Naive thymus-derived CD4-positive, alpha-beta T cell (primary cell): Measurements from ENCODE around the gene IL6R. TPM values are rescaled to one million over a fixed set of nuclear protein-coding genes. Genes with fewer than 3 reads are reported as not detected.

ENCODE experiments used
- ATAC-seq: fragments of 150-1000 bp; cut with Tn5 transposase; 2 replicates; pipeline ENCODE4 v1.10.0; 2021; ENCODE audit warnings: mild to moderate bottlenecking, moderate library complexity
- CTCF ChIA-PET: fragments of 350-600 bp; sonication (Branson Sonifier 250); formaldehyde crosslinking; loops from one replicate; lab custom pipeline; 2021; ENCODE audit warnings: antibody characterized with exemption; lab: Charles Lee
- POLR2A ChIA-PET: fragments of 350-600 bp; sonication (Branson Sonifier 250); formaldehyde crosslinking; loops from one replicate; lab custom pipeline; 2021; ENCODE audit warnings: antibody characterized with exemption, inconsistent platforms; lab: Charles Lee
- DNase-seq, 9 donors: peaks; one replicate each; pipeline versions ENCODE4 v3.0.0 to v3.0.0-alpha.2; 2020 to 2022; ENCODE audit warnings: mixed read lengths in 1 of 9
- H3K27ac ChIP-seq: one replicate; pipeline ENCODE4 v1.7.0; 2013; ENCODE audit warnings: mild to moderate bottlenecking, low read depth, low read length, moderate library complexity
- H3K27me3 ChIP-seq, 2 donors: one replicate each; pipeline ENCODE4 v1.7.0; 2013; ENCODE audit warnings: low read length in 2 of 2, mild to moderate bottlenecking in 2 of 2, moderate library complexity in 2 of 2; ENCODE audit not compliant: control insufficient read depth in 2 of 2, insufficient read depth in 2 of 2
- H3K36me3 ChIP-seq, 3 experiments: 1 replicate in 2 of 3; 2 replicates in 1 of 3; pipeline ENCODE4 v1.7.0; 2013; ENCODE audit warnings: low read length in 3 of 3, mild to moderate bottlenecking in 3 of 3, moderate library complexity in 1 of 3; ENCODE audit not compliant: insufficient read depth in 3 of 3, control insufficient read depth in 2 of 3
- H3K4me1 ChIP-seq, 2 donors: one replicate each; pipeline ENCODE4 v1.7.0; 2013; ENCODE audit warnings: low read length in 2 of 2, mild to moderate bottlenecking in 2 of 2, moderate library complexity in 1 of 2; ENCODE audit not compliant: control insufficient read depth in 2 of 2, insufficient read depth in 2 of 2
- H3K4me3 ChIP-seq: 2 replicates; pipeline ENCODE4 v1.7.0; 2013; ENCODE audit warnings: mild to moderate bottlenecking, low read length
- H3K9me3 ChIP-seq, 3 experiments: 1 replicate in 2 of 3; 2 replicates in 1 of 3; pipeline ENCODE4 v1.7.0; 2013; ENCODE audit warnings: low read length in 3 of 3; ENCODE audit not compliant: control insufficient read depth in 2 of 3
- H3K27ac Mint-ChIP-seq, 9 donors: one replicate each; pipeline ENCODE4 v1.8.0; 2020 to 2022; ENCODE audit warnings: mixed read lengths in 9 of 9, mild to moderate bottlenecking in 8 of 9, moderate library complexity in 5 of 9, inconsistent platforms in 2 of 9
- H3K27me3 Mint-ChIP-seq, 5 donors: one replicate each; pipeline ENCODE4 v1.8.0; 2021 to 2022; ENCODE audit warnings: mixed read lengths in 5 of 5, mild to moderate bottlenecking in 1 of 5
- H3K36me3 Mint-ChIP-seq, 5 donors: one replicate each; pipeline ENCODE4 v1.8.0; 2020 to 2022; ENCODE audit warnings: mixed read lengths in 5 of 5, mild to moderate bottlenecking in 3 of 5, inconsistent platforms in 1 of 5
- H3K4me1 Mint-ChIP-seq, 7 donors: one replicate each; pipeline ENCODE4 v1.8.0; 2020 to 2022; ENCODE audit warnings: mixed read lengths in 7 of 7, mild to moderate bottlenecking in 3 of 7, inconsistent platforms in 1 of 7
- H3K4me3 Mint-ChIP-seq, 10 donors: one replicate each; pipeline ENCODE4 v1.8.0; 2020 to 2022; ENCODE audit warnings: mild to moderate bottlenecking in 10 of 10, mixed read lengths in 10 of 10, moderate library complexity in 6 of 10, inconsistent platforms in 2 of 10
- H3K9me3 Mint-ChIP-seq, 11 donors: one replicate each; pipeline ENCODE4 v1.8.0; 2020 to 2022; ENCODE audit warnings: mixed read lengths in 11 of 11, mild to moderate bottlenecking in 4 of 11, inconsistent platforms in 1 of 11, moderate library complexity in 1 of 11
- intact Hi-C, 2 donors: fragments of 100-400 bp; cut with micrococcal nuclease; formaldehyde crosslinking; loops; one replicate each; pipeline ENCODE4 v1.15.1; 2023
- polyA plus RNA-seq, 2 donors: library from polyadenylated mRNA; unstranded; fragments of 300-500 nt; fragmentation: Illumina TruSeq; gene quantifications; one replicate each; pipeline ENCODE4 v1.2.3, GENCODE V29; 2021
- total RNA-seq, 6 experiments: library from RNA in 5 of 6; stranded (reverse) in 5 of 6; gene quantifications; 1 replicate in 5 of 6; 2 replicates in 1 of 6; pipeline ENCODE4 v1.2.3 and lab custom pipeline; 2021 to 2026

The IL6R gene
- total and polyA plus RNA-seq, 7 experiments from 2014 or later: 5.2 to 91.6 (median 77.8) TPM

- no peak within 1 kb of the TSS for H3K27ac ChIP-seq
- CTCF ChIA-PET: no interaction called here
- intact Hi-C loops: no loop called here
- H3K4me3 ChIP-seq: no peak within 1 kb of the TSS
- H3K27ac Mint-ChIP-seq: peak within 1 kb of the TSS in 2 of 9 donors; percentile 17 to 48
- peaks cover 2 to 23% (median 9%) of the 10 kb centered on the region in 7 donors for H3K4me1 Mint-ChIP-seq
- H3K27me3 ChIP-seq: peaks cover 4 to 5% of the 10 kb centered on the region in 2 donors
- H3K36me3 Mint-ChIP-seq: peaks cover 0 to 4% (median 0%) of the 10 kb centered on the region in 5 donors
- H3K36me3 ChIP-seq: no peaks in the 10 kb centered on the region
- ATAC-seq (peak; percentile 57), DNase-seq (peak in 3 of 9 donors; percentile 5 to 29 (median 15))
- H3K9me3 Mint-ChIP-seq: peaks cover 0 to 11% (median 0%) of the 10 kb centered on the region in 11 donors
- no peaks in the 10 kb centered on the region for H3K9me3 ChIP-seq
- peaks cover 30 to 74% (median 46%) of the 10 kb centered on the region in 5 donors for H3K27me3 Mint-ChIP-seq
- peak within 1 kb of the TSS; percentile 36 to 76 (median 70) for H3K4me3 Mint-ChIP-seq
- no peaks in the 10 kb centered on the region for H3K4me1 ChIP-seq
- POLR2A ChIA-PET: no interaction called here
These were observed 97.1 kb downstream of the IL6R start, which contains the start of the genes SHE and TDRD10 for GRCh38 chr1:154502066-154502743. SHE (minus strand) TSS chr1:154502412; CDS start chr1:154502026, 386 bp downstream. TDRD10 (plus strand) TSS chr1:154502219; CDS start chr1:154506904, 4,685 bp downstream.

- peaks cover 0 to 4% (median 4%) of the 10 kb centered on the region in 5 donors for H3K36me3 Mint-ChIP-seq
- Histone ChIP-seq H3K4me3 (no peak overlapping the region), H3K9me3 (no peaks in the 10 kb centered on the region), H3K36me3 (no peaks in the 10 kb centered on the region), H3K27me3 (peaks cover 4 to 5% of the 10 kb centered on the region in 2 donors), H3K4me1 (no peaks in the 10 kb centered on the region), H3K27ac (no peak overlapping the region)
- peaks cover 0 to 14% (median 0%) of the 10 kb centered on the region in 11 donors for H3K9me3 Mint-ChIP-seq
- H3K27ac Mint-ChIP-seq: peak overlapping the region in 1 of 9 donors; percentile 48
- DNase-seq (no peak), ATAC-seq (no peak)
- peaks cover 0 to 18% (median 5%) of the 10 kb centered on the region in 7 donors for H3K4me1 Mint-ChIP-seq
- intact Hi-C loops: no loop called here
- CTCF ChIA-PET: no interaction called here
- peak overlapping the region; percentile 16 to 76 (median 69) for H3K4me3 Mint-ChIP-seq
- POLR2A ChIA-PET: no interaction called here
- peaks cover 35 to 79% (median 47%) of the 10 kb centered on the region in 5 donors for H3K27me3 Mint-ChIP-seq
These were observed 97.6 kb downstream of the IL6R start for GRCh38 chr1:154502744-154503115.

GRCh38 chr1:154503898-154504297 is 98.8 kb downstream of the IL6R start:
- DNase-seq (no peak), ATAC-seq (no peak)
- Mint-ChIP-seq H3K4me1 (peaks cover 0 to 11% (median 4%) of the 10 kb centered on the region in 7 donors), H3K27ac (no peak overlapping the region), H3K27me3 (peaks cover 41 to 82% (median 57%) of the 10 kb centered on the region in 5 donors), H3K36me3 (peaks cover 0 to 4% (median 4%) of the 10 kb centered on the region in 5 donors), H3K4me3 (peak overlapping the region in 8 of 10 donors; percentile 5 to 77 (median 47)), H3K9me3 (peaks cover 0 to 14% (median 0%) of the 10 kb centered on the region in 11 donors)
- Histone ChIP-seq H3K27me3 (peaks cover 5 to 10% of the 10 kb centered on the region in 2 donors), H3K36me3 (no peaks in the 10 kb centered on the region), H3K4me3 (no peak overlapping the region), H3K27ac (no peak overlapping the region), H3K9me3 (no peaks in the 10 kb centered on the region), H3K4me1 (no peaks in the 10 kb centered on the region)
- intact Hi-C loops: no loop called here
- POLR2A ChIA-PET: no interaction called here
- CTCF ChIA-PET: no interaction called here

GRCh38 chr1:154512760-154513159 is 107.6 kb downstream of the IL6R start:
- H3K27me3 Mint-ChIP-seq: peaks cover 9 to 47% (median 24%) of the 10 kb centered on the region in 5 donors
- ChIA-PET CTCF (interaction anchor here (0.6 kb wide), 1 partner anchor 338 kb away, joined by 6 read pairs; no protein-coding TSS in a partner anchor), POLR2A (no interaction called here)

GRCh38 chr1:154514066-154514553 is 109.0 kb downstream of the IL6R start:
- intact Hi-C loops: no loop called here
- peaks cover 0 to 36% (median 17%) of the 10 kb centered on the region in 5 donors for H3K27me3 Mint-ChIP-seq
- no peak overlapping the region for H3K4me3 ChIP-seq

More at GRCh38 chr1:154512760-154513159, 107.6 kb downstream of the IL6R start:
- no peaks in the 10 kb centered on the region for H3K9me3 ChIP-seq
- no peaks in the 10 kb centered on the region for H3K4me1 ChIP-seq
- no peak for ATAC-seq
- H3K36me3 Mint-ChIP-seq: no peaks in the 10 kb centered on the region
- intact Hi-C loops: no loop called here
- no peaks in the 10 kb centered on the region for H3K4me1 Mint-ChIP-seq
- H3K27ac Mint-ChIP-seq: no peak overlapping the region
- DNase-seq: no peak
- H3K27ac ChIP-seq: no peak overlapping the region
- H3K9me3 Mint-ChIP-seq: peaks cover 0 to 2% (median 0%) of the 10 kb centered on the region in 11 donors
- peaks cover 0 to 7% of the 10 kb centered on the region in 2 donors for H3K27me3 ChIP-seq
- H3K4me3 Mint-ChIP-seq: no peak overlapping the region
- no peak overlapping the region for H3K4me3 ChIP-seq
- no peaks in the 10 kb centered on the region for H3K36me3 ChIP-seq

GRCh38 chr1:154517661-154518060 is 112.5 kb downstream of the IL6R start:
- H3K9me3 ChIP-seq: no peaks in the 10 kb centered on the region
- DNase-seq (no peak), ATAC-seq (no peak)
- H3K4me3 Mint-ChIP-seq: no peak overlapping the region
- peaks cover 0 to 41% (median 13%) of the 10 kb centered on the region in 5 donors for H3K27me3 Mint-ChIP-seq
- no peaks in the 10 kb centered on the region for H3K4me1 ChIP-seq
- ChIA-PET CTCF (interaction anchor here (1.3 kb wide), 1 partner anchor 345 kb away, joined by 3 read pairs; no protein-coding TSS in a partner anchor), POLR2A (no interaction called here)
- no peak overlapping the region for H3K4me3 ChIP-seq
- H3K27ac ChIP-seq: no peak overlapping the region
- no peak overlapping the region for H3K27ac Mint-ChIP-seq
- H3K9me3 Mint-ChIP-seq: no peaks in the 10 kb centered on the region
- H3K4me1 Mint-ChIP-seq: peaks cover 0 to 6% (median 0%) of the 10 kb centered on the region in 7 donors
- no peaks in the 10 kb centered on the region for H3K36me3 Mint-ChIP-seq
- intact Hi-C loops: no loop called here
- H3K36me3 ChIP-seq: no peaks in the 10 kb centered on the region
- no peaks in the 10 kb centered on the region for H3K27me3 ChIP-seq

More at GRCh38 chr1:154514066-154514553, 109.0 kb downstream of the IL6R start:
- Histone ChIP-seq H3K27ac (no peak overlapping the region), H3K9me3 (no peaks in the 10 kb centered on the region), H3K27me3 (no peaks in the 10 kb centered on the region), H3K36me3 (no peaks in the 10 kb centered on the region), H3K4me1 (no peaks in the 10 kb centered on the region)
- no peak for DNase-seq
- CTCF ChIA-PET: no interaction called here
- no peak for ATAC-seq
- Mint-ChIP-seq H3K9me3 (no peaks in the 10 kb centered on the region), H3K4me3 (no peak overlapping the region), H3K36me3 (no peaks in the 10 kb centered on the region), H3K27ac (peak overlapping the region in 1 of 9 donors; percentile 26), H3K4me1 (no peaks in the 10 kb centered on the region)
- POLR2A ChIA-PET: no interaction called here
